ENCODE data around the gene TTR. TPM values are rescaled to one million over a fixed set of nuclear protein-coding genes. Genes with fewer than 3 reads are reported as not detected.

Gene TTR
- total and polyA plus RNA-seq, 9 of the 15 experiments (the other 6 are each of a cell fraction or from before 2014, with no cell fraction given), result 0.17 to 0.53 TPM; not detected in 7

DNA sequence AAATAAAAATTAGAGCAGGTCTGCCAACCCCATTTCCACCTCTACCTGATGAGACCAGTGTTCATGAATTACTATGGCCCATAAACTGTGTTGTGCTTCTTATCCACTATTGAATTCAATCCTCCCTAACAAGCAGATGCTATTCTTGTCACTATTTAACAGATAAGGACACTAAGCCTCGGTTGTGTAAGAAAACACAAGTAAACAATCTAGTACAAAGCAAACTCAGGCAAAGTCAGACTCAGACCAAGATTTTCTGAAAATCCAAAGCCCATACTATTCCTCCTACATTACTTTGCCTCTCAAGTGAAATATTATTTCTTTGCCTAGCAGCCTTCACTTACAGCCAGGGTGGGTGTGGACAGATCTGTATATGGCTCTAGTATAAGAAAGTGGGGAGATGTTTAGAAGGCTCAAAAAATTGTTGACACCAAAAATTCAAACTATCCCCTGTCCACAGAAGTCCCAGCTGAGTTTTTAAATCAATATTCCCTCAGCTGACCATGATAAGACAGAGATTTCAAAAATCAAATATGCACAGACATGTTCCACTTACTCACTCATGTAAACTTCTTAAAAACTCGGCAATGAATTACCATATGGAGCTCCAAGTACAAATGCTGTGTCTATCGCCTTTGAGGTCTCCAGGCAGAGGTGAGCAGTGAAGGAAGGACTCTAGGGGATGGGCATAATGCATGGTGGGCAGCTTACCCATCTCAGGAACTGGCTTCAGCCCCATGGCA is 16.0 kb upstream of the TTR start:
- FAIRE-seq (no peak), DNase-seq (ENCODE audit: extremely low read depth in 1 of 4, low spot score in 3 of 4) (no peak), ATAC-seq (no peak)
- no peaks in the 10 kb centered on the region for H4K20me1 ChIP-seq (replicated peaks; ENCODE audit: control insufficient read depth, insufficient read depth, low read length)
- WGBS (ENCODE audit: insufficient coverage, low coverage, missing lambda C conversion rate), result 3% methylated on average over 3 of the region's 3 CpGs
- intact Hi-C loops (cut with micrococcal nuclease) (no loop called here), in situ Hi-C loops (cut with MboI) (no loop called here)
- H3K4me2 ChIP-seq (ENCODE audit: insufficient read depth, low read length), result no peak overlapping the region
- H3K36me3 ChIP-seq (ENCODE audit: control insufficient read depth, insufficient read depth, low read length), result no peaks in the 10 kb centered on the region
- H3K9me3 ChIP-seq (replicated peaks; ENCODE audit: control insufficient read depth, insufficient read depth, low read depth, low read length), result no peaks in the 10 kb centered on the region
- POLR2A ChIA-PET, result interaction anchor here (1.0 kb wide), 1 partner anchor 12 kb away, joined by 3 read pairs; no protein-coding TSS in a partner anchor
- TF ChIP-seq ARID4B (CRISPR knock-in tag; IDR thresholded peaks at IDR 0.05), result no peak
- TF ChIP-seq STAT5B (CRISPR knock-in tag; IDR thresholded peaks at IDR 0.05), result no peak
- TF ChIP-seq HCFC1 (IDR thresholded peaks at IDR 0.05; ENCODE audit: low read depth, low read length), result no peak
- TF ChIP-seq, protein P1, sequence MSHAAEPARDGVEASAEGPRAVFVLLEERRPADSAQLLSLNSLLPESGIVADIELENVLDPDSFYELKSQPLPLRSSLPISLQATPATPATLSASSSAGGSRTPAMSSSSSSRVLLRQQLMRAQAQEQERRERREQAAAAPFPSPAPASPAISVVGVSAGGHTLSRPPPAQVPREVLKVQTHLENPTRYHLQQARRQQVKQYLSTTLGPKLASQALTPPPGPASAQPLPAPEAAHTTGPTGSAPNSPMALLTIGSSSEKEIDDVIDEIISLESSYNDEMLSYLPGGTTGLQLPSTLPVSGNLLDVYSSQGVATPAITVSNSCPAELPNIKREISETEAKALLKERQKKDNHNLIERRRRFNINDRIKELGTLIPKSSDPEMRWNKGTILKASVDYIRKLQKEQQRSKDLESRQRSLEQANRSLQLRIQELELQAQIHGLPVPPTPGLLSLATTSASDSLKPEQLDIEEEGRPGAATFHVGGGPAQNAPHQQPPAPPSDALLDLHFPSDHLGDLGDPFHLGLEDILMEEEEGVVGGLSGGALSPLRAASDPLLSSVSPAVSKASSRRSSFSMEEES (CRISPR knock-in tag; IDR thresholded peaks at IDR 0.05), result no peak
- TF ChIP-seq MAFF (IDR thresholded peaks at IDR 0.05; ENCODE audit: low read length), result no peak
- TF ChIP-seq LEF1 (IDR thresholded peaks at IDR 0.05), result no peak
- no peak for TF ChIP-seq ZNF644 (tag; IDR thresholded peaks at IDR 0.05; ENCODE audit: low read depth)
- TF ChIP-seq, protein P2, sequence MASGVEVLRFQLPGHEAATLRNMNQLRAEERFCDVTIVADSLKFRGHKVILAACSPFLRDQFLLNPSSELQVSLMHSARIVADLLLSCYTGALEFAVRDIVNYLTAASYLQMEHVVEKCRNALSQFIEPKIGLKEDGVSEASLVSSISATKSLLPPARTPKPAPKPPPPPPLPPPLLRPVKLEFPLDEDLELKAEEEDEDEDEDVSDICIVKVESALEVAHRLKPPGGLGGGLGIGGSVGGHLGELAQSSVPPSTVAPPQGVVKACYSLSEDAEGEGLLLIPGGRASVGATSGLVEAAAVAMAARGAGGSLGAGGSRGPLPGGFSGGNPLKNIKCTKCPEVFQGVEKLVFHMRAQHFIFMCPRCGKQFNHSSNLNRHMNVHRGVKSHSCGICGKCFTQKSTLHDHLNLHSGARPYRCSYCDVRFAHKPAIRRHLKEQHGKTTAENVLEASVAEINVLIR (CRISPR knock-in tag; IDR thresholded peaks at IDR 0.05), result no peak
- TF ChIP-seq GTF2F1 (IDR thresholded peaks at IDR 0.05; ENCODE audit: low read depth, low read length), result no peak
- no peak for TF ChIP-seq RBM15 (IDR thresholded peaks at IDR 0.05; ENCODE audit: insufficient read depth, low read length)
- TF ChIP-seq ZNF551 (CRISPR knock-in tag; IDR thresholded peaks at IDR 0.05), result no peak
- TF ChIP-seq ZNF445 (CRISPR knock-in tag; IDR thresholded peaks at IDR 0.05; ENCODE audit: low read depth), result no peak
- TF ChIP-seq ZNF197 (CRISPR knock-in tag; IDR thresholded peaks at IDR 0.05; ENCODE audit: low read depth), result no peak
- no peak for TF ChIP-seq POLR2H (tag; IDR thresholded peaks at IDR 0.05; ENCODE audit: low read depth)
- TF ChIP-seq PHF21A (IDR thresholded peaks at IDR 0.05; ENCODE audit: borderline replicate concordance, low read depth), result no peak
- no peak for TF ChIP-seq SMARCA5 (IDR thresholded peaks at IDR 0.05)
- TF ChIP-seq PTRF (tag; IDR thresholded peaks at IDR 0.05), result no peak
- no peak overlapping the region for H3K4me3 ChIP-seq
- peaks cover 8 to 9% of the 10 kb centered on the region in 2 experiments; a peak in 4 of 5 replicates for H3K27me3 ChIP-seq (ENCODE audit: control insufficient read depth in 2 of 2, insufficient read depth in 2 of 2, low read length in 2 of 2)
- no peak overlapping the region for H3K27ac ChIP-seq (ENCODE audit: extremely low read depth, low read depth, low read length)
- CTCF ChIA-PET (ENCODE audit: low intra/inter-chr PET ratio), result no interaction called here
- H3K9me1 ChIP-seq (ENCODE audit: control insufficient read depth, insufficient read depth, low read length), result no peaks in the 10 kb centered on the region
- BruUV-seq (replicated peaks), result no TSS peak
- H3K9ac ChIP-seq (ENCODE audit: insufficient read depth in 1 of 2, low read depth in 2 of 2, low read length in 2 of 2), result no peak overlapping the region
- H2AFZ ChIP-seq (ENCODE audit: low read depth, low read length), result no peak overlapping the region
- no peaks in the 10 kb centered on the region for H3K79me2 ChIP-seq (ENCODE audit: control insufficient read depth, insufficient read depth, low read length)
- H3K4me1 ChIP-seq (replicated peaks in 1 of 2; ENCODE audit: control insufficient read depth in 2 of 2, insufficient read depth in 2 of 2, low read length in 2 of 2), result no peaks in the 10 kb centered on the region
